CD4-positive, alpha-beta T cell treated with Interleukin-6 at 100 ng/mL for 8 hours (primary cell): ENCODE measurements around the gene GPX1.
"Not testable (repeated sequence)": the region's sequence is repeated elsewhere in the genome, so short reads cannot be mapped to it uniquely, and the experiment has no call there.

ENCODE experiments used
- DNase-seq: peaks from one replicate; pipeline ENCODE4 v3.0.0-alpha.2; 2020; ENCODE audit warnings: mixed read lengths, low spot score

The GPX1 gene

GRCh38 chr3:49357443-49358216 lies 523 bp downstream of the GPX1 start:
- DNase-seq = peak; percentile 25

- not testable (repeated sequence) for DNase-seq
Observed at GRCh38 chr3:49357095-49357442, 1.1 kb downstream of the GPX1 start.

GRCh38 chr3:49352890-49353421 lies 5.2 kb downstream of the GPX1 start:
- DNase-seq = no peak

GRCh38 chr3:49352281-49352680 lies 5.9 kb downstream of the GPX1 start:
- no peak for DNase-seq

GRCh38 chr3:49351521-49352011 lies 6.6 kb downstream of the GPX1 start:
- peak; percentile 3 for DNase-seq

GRCh38 chr3:49349348-49350114 lies 8.6 kb downstream of the GPX1 start:
- no peak for DNase-seq

GRCh38 chr3:49348361-49348760 lies 9.8 kb downstream of the GPX1 start:
- DNase-seq = not testable (repeated sequence)

GRCh38 chr3:49346797-49347251 lies 11.3 kb downstream of the GPX1 start:
- DNase-seq = no peak

GRCh38 chr3:49343163-49343562 lies 15.0 kb downstream of the GPX1 start:
- no peak for DNase-seq

- DNase-seq = no peak
Observed at GRCh38 chr3:49341996-49342395, 16.2 kb downstream of the GPX1 start.

GRCh38 chr3:49339941-49340800 lies 18.0 kb downstream of the GPX1 start, which contains the start of gene USP4:
Gene USP4, minus strand, starts transcription at chr3:49340053. Its CDS starts 29 bp downstream, at chr3:49340024.
- DNase-seq = peak; percentile 93

- DNase-seq = peak; percentile 9
Observed at GRCh38 chr3:49339581-49339940, 18.6 kb downstream of the GPX1 start.

GRCh38 chr3:49333916-49334633 lies 24.1 kb downstream of the GPX1 start:
- no peak for DNase-seq

GRCh38 chr3:49333091-49333490 lies 25.1 kb downstream of the GPX1 start:
- peak; percentile 14 for DNase-seq

- DNase-seq = no peak
Observed at GRCh38 chr3:49329186-49329585, 29.0 kb downstream of the GPX1 start.

GRCh38 chr3:49328350-49328749 lies 29.8 kb downstream of the GPX1 start:
- DNase-seq = not testable (repeated sequence)

- no peak for DNase-seq
Observed at GRCh38 chr3:49327485-49327884, 30.7 kb downstream of the GPX1 start.

GRCh38 chr3:49324768-49325167 lies 33.4 kb downstream of the GPX1 start:
- DNase-seq = no peak

- no peak for DNase-seq
Observed at GRCh38 chr3:49316696-49317457, 41.3 kb downstream of the GPX1 start.

GRCh38 chr3:49313896-49314688 lies 44.1 kb downstream of the GPX1 start:
- DNase-seq = no peak
